GM21723 (cell line): ENCODE data around the gene PTPN12.

Experiments used
- ATAC-seq: cut with Tn5 transposase; IDR thresholded peaks from one replicate; pipeline ENCODE4 v1.9.1; 2021; ENCODE audit warnings: mild to moderate bottlenecking, moderate library complexity; ENCODE audit not compliant: unreplicated experiment

The PTPN12 gene

DNA sequence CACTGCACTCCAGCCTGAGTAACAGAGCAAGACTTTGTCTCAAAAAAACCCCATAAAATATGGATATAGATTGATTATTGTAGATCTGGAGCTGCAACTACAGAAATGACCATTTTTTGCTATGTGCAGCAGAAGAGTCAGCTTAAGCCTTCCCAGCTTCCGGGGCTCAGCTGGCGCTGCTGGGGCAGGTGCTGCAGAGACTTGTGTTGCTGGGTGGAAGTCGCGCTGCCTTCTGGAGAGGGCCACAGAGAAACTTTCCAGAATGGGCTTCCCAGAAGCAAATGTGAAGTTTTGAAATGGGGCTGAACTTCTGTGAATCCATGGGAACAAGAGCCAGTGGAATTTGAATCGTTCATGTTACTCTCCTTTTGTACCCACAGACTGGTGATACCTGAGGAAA, 121.8 kb downstream of the PTPN12 start:
- ATAC-seq: no peak

DNA sequence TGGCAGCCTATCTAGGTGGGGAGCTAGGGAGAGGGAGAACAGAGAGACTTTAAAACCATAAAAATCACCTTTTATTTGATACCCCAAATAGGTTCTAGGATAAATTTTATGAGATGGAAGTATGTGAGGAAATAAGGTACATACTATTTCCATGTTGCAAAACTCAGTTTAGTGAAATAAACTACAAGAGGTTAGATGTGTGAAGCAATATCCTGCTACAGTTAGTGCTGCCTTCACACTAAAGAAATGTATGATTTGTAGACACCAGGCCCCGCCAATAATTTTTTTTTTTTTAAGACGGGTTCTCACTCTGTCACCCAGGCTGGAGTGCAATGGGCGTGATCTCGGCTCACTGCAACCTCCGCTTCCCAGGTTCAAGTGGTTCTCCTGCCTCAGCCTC, 124.7 kb downstream of the PTPN12 start:
- ATAC-seq: no peak

DNA sequence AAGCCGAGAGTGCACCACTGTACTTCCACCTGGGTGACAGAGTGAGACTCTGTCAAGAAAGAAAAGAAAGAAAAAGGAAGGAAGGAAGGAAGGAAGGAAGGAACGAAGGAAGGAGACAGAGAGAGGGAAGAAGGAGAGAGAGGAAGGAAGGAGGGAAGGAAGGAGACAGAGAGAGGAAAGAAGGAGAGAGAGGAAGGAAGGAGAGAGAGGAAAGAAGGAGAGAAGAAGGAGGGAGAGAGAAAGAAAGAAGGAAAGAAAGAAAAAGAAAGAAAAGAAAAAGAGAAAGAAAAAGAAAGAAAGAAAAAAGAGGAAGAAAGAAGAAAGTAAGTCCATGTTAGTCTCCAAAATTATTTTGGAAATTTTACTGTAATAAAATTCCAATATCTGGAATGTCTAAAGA, 125.8 kb downstream of the PTPN12 start:
- ATAC-seq: no peak

DNA sequence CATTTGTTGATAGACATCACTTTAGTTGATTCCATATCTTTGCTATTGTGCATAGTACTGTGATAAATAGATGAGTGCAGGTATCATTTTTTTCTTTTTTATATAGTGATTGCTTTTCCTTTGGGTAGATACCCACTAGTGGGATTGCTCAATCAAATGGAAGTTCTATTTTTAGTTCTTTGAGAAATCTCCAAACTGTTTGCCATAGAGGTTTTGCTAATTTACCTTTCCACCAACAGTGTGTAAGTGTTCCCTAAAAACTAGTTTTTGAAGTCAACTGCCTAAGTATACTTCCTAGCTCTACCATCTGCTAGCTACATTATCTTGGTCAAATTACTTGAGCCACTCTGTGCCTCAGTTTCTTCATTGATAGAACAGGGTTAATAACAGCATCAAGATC, 127.6 kb downstream of the PTPN12 start:
- no peak for ATAC-seq

DNA sequence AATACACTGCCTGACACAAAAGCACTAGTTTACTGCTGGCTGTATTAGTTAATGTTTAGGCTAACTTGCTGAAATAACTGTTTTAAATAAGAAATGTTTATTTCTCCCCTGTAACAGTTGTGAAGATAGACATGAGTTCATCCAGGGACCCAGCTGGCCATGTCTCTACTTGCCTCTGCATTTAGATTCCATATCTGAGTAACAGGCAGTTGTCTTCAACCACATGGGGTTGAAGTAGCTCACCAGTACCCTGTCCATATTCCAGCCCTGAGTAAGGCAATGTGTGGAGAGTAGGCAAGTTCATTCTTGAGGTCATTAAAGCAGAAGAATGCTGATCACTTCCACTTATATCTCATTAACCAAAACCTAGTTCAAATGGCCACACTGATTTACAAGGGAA, 128.1 kb downstream of the PTPN12 start:
- no peak for ATAC-seq

DNA sequence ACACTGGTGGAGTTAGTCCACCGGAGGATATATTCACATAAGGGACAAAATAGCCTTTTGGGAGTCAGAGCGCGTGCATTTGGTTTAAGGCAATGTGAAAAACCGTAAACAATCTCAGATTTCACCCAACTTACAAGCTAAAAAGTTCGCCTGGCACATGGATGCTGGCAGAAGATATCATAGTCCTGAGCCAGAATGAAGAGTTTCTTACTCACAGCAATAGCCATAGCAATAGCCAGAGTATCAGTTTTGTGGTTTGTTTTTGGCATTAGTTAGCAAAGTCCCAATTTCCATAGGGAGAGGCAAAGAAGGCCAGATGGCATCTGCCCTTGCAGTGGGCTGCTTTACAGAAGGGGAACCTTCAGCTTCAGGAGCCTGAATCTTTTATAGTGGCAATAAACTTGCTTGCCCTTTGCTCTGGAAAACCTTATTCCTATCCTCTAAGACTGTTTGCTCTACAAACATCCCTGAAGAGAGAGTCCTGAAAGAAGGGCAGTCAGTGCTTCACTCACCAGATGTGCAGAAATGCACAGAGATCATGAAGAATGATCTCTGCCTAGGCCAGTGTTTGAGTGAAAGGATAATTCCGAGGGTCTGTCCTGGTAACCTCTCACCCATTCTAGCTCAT, 130.5 kb downstream of the PTPN12 start:
- ATAC-seq: no peak

DNA sequence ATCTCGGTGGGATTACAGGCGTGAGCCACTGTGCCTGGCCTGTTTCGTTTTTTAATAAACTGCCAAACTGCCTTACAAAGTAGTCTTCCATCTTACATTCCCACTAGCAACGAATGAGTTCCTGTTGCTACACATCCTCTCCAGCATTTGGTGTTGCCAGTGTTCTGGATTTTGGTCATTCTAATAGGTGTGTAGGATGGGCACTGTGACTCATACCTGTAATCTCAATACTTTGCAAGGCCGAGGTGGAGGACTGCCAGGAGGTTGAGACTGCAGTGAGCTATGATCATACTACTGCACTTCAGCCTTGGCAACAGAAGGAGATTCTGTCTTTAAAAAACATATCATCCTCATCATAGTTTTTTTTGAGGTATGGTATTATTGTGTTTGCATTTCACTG, 137.8 kb downstream of the PTPN12 start:
- ATAC-seq: no peak

DNA sequence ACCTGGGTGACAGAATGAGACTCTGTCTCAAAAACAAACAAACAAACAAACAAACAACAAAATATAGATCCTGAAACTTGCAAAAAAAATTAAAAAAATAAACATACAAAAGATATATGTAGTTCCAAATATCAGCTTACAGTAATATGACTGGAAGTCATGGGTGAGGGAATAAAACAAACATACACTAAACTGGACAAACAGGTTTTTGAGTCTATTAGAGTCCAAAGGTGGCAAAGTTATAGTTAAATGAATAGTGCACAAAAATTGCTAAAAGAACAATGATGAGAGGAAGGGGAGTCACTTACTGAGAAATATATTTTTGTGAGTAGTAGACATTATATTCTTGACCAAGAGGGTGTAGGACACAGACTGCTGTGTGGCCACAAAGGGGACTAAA, 142.5 kb downstream of the PTPN12 start:
- ATAC-seq: no peak

DNA sequence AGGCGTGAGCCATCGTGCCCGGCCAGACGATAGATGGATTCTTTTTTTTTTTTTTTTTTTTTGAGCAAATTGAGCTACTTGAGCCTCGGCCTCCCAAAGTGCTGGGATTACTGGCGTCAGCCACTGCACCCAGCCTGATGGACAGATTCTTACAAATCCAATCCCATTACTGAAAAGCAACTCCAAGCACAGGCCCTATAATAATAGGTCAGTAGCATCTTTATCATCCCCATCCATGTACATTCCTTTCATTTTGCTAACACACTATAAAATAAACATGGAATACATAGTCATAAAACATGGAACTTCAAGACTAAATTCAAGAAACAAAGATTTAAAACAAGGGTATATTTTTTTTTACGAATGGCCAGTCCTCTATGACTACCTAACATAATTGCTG, 143.2 kb downstream of the PTPN12 start:
- no peak for ATAC-seq

DNA sequence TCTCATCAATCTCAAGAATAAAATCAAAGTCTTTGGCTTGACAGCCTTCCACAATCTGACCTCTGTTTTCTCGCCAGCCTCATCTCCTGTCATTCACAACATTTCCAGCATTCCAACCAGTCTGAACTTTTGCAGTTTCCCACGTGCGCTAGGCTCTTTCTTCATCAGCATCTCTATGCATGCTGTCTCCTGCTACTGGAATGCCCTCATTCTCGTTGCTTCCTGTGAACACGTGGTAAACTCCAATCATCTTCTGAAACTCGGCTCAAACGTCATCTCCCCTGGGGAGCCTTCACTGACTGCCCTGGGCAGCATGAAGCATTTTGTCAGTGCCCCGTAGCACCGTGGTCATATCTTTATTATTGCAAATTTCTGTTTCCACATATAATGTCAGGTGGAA, 146.9 kb downstream of the PTPN12 start:
- no peak for ATAC-seq

DNA sequence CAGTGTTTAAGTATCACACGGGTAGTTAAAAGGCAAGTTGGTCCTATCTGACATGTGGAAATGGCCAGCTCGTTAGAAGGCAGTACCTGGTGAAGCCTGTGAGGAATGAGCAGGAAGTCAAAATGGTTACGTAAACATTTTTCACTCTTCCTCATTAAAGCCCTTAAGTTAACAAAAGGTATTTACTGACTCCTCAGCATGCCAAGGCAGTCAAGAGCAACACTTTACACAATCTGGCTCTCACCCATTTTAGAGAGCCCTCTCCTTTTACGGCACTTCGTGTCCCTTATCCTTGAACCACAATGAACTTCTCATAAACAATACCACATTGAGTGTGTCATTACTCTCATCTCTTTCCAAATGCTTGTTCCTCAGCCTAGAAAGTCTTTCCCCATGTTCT, 148.1 kb downstream of the PTPN12 start:
- no peak for ATAC-seq

DNA sequence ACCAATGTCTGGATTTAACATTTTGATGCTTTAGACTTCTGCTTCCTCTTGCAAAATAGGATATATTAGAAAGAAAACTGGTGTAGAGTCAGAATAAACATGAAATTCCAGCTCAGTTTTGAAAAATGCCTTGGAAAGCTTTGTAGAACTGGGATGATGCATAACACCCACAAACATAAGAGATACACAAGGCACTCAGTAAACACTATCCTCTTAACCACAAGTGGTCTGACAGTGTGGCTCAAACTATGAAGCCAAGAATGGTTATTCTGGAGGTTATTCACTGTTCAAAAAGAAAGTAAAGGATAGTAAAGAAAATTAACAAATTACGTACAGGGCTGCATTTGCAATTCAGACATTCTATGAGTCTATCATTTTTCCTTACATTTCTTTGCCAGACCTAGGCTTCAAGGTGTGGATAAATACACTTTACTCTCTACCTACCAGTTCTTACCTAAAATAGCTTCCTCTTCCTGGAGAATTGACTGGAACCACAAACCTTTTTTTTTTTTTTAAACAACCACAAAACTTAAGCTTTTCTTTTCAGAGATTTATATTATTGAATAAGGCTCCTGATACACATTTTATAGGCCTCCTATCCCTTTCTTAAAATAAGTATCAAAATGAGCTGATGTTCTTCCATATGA, 150.1 kb downstream of the PTPN12 start:
- no peak for ATAC-seq

DNA sequence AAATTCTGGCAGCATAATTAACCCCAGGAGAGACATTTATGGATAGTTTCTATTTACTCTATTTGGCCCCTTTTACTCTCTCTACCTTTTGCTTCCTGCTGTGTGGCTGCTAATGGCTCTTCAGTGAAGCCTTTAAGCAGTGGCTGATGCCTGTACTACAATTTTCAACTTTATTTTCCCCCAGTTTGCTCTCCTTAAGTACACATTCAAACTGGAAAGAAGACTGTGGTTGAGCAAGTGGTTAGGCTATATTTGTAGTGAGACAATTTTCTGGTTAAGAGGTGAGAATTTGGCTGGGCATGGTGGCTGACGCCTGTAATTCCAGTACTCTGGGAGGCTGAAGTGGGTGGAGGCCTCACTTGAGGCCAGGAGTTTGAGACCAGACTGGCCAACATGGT, 150.7 kb downstream of the PTPN12 start:
- no peak for ATAC-seq
